ENCODE measurements around the gene RAP1A.

- TF ChIP-seq CTCF (conservative IDR thresholded peaks at IDR 0.05; ENCODE audit: low read depth, low read length) (no peak), EZH2phosphoT487 (IDR thresholded peaks at IDR 0.05; ENCODE audit: borderline replicate concordance, low read length) (no peak)
Measured at GRCh38 chr1:111750856-111751255, 131.3 kb downstream of the RAP1A start.

Data from PC-3 (cell line).